Stimulated activated CD4-positive, alpha-beta T cell treated with anti-CD3 and anti-CD28 coated beads, Interleukin-1b, Interleukin-23, amount 100 ng/mL, for 1 hour (primary cell): ENCODE measurements around the gene HIVEP3.

Experiments used
- DNase-seq, 2 donors: peaks; one replicate each; pipeline ENCODE4 v3.0.0-alpha.2; 2020; ENCODE audit warnings: low read depth in 2 of 2

The HIVEP3 gene

DNA sequence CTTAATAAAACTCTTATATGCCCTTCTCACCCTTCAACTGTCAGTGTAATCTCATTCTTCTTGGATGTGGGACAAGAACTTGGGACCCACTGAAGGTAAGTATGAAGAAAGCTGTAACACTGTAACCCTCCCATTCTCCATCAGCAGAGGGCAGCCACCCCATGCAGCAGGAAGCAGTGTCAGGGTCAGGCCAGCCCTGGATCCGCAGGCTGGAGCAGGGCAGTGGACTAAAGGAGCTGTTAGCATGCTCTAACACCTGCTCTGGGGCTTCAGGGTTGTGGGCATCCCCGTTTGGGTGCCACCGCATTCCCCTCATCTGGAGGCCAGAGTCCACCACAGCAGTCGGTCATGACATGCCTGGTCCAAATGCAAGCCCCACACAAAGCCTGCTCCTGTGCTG lies 156.5 kb downstream of the HIVEP3 start:
- no peak for DNase-seq

DNA sequence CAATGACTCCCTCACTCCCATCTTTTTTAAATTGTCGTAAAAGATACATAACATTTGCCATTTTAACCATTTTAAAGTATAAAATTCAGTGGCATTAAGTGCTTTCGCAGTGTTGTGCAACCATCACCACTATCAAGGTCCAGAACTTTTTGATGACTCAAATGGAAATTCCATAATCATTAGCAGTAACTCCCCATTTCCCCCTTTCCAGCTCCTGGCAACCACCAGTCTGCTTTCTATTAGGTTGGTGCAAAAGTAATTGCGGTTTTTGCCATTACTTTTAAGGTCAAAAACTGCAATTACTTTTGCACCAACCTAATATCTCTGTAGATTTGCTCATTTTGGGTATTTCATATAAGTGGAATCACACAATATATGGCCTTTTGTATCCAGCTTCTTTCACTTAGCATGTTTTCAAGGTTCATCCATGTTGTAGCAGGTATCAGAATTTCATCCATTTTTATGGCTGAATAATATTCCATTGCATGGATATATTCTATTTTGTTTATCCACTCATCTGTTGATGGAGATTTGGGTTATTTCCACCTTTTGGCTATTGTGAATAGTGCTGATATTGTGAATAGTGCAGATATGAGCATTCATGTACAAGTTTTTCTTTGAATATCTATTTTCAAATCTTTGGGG lies 159.7 kb downstream of the HIVEP3 start:
- no peak for DNase-seq

DNA sequence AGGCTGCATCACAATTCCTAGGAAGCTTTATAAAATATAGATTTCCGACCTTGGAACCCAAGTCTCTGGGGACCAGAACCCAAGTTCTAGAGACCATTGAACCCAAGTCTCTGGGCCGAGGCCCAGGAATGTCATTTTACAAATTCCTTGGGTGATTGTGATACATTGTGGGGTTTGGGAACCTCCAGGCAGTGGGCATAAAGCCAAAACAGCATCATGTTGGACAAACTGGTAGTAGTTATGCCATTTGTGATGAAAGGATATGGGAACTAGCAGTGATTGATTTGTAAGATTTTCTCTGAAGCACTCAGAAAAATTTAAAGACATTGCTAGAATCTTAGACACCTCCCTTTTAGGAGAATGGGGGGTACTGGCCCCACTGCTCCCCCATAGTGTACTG lies 160.2 kb downstream of the HIVEP3 start:
- DNase-seq: no peak

DNA sequence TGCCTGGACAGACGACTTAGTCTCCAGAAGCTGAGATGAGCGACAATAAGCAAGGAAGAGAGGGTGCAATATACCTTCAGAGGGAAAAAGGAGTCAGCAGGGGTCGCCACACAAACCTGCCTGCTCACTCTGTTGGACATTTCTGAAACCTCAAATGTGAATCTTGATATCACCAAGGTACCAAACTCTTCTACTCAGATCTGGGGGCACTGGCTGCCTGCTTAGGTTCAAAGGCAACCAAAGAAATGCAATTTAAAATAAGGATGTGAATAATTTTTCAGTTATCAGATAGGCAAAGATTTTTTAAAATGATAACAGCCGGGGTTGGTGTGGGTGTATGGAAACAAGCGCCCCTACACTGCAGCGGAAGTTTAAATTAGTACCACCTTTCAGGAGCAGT lies 164.2 kb downstream of the HIVEP3 start:
- no peak for DNase-seq

DNA sequence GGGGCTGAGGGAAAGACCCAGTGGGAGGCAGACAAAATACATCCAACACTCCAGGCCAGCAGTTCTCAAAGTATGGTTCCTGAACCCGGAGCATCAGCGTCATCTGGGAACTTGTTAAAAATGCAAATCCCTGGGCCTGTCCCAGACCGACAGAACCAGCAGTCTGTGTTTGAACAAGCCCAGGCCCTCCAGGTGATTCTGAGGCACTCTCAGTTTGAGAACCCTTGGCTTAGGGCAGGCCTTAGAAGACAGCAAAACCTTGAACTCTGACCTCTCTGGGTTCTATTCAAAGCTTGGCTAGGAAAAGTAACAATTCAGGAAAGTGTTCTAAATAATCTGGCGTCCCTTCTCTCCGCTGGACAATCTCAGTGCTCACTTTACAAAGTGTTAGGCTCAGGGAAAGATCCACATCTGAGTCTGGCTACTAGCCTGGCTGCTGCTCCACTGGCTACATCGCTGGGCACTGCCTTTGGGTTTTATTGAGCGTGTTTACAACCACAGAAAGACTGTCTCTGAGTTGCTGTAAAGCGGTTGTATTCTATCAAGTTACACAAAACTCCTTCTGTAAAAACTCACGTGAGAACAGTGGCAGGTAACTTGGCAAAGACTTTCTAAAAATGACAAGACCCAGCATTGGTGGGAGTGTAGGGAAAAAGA lies 166.1 kb downstream of the HIVEP3 start:
- DNase-seq: no peak

DNA sequence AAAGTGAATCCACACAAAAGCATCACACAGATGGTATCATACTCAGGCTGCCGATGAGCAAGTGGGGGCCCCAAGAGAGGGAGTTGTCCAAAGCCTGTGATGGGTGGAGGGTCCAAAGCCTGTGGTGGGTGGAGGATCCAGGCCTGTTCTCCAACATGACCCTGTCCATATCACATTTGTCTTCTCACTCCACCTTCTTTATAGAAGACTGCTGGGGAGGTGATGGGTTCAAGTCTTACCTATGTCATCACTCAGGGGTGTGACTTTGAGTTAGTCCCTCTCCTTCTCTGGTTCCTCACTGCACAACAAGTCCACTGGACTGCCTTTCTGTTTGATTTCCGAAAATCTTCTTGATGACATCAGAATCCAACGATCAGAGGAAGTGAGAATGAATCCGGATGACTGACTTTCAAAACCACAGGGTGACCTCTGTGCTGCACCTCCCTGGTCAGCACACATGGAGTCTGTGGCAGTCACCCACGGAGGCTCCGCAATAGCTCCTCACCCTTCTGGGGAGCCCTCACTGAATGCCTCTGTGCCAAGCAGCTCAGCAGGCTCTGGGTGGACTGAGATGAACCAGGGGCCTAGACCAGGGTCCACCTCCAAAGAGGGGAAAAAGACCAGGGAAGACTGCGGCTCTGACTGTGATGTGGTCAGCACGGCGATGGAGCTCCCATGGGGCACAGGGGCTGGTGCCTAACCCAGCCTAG lies 166.8 kb downstream of the HIVEP3 start:
- no peak for DNase-seq

DNA sequence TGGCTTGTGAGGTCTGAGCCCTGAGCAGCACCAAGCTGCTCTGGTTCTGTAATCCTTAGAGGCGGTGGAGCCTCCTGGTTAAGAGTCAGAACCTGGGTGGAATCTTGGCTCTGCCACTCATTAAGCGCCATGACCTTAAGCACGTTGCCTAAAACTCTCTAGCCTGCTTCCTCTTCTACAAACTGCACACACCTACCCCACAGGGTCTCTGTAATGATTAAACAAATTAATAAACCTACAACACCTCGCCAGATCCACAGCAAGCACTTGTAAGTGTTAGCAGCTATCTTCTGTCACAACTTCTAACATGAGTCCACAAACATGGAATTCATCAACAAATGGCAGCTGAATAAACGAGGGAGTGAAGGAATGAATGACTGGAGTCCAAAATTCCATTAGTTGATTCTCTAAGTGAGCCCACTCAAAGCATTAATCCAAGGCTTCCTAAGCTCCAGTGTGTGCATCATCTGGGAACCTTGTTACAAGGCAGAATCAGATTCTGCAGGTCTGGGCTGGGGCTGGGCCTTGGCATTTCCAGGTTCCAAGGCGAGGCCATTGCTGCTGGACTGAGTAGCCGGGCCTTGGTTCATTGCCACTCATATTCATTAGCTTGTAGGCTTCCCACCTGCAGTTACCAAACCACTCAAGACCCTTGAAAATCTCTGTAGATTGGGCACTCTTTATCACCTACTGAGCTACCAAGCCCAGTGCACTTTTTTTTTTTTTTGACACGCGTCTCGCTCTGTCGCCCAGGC lies 168.6 kb downstream of the HIVEP3 start:
- DNase-seq: no peak

DNA sequence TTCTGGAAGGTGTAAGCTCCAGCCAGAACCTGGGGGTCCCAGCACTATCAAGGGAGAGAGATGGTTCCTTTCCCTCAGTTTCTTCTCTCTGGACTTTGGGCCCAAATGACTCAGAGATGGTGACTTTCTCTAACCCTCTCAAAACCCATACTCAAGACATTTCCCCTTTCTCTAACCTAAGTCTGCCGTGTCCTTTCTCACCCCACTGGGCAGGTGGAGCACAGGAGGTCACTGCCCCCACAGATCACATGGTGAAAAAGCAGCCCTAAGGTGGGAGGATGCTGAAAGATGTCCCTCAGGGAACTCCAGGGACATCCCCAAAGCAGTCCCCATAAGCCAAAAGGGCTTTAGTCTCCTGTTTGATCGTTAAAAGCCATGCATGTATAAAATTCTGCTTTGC lies 173.7 kb downstream of the HIVEP3 start:
- DNase-seq: no peak

DNA sequence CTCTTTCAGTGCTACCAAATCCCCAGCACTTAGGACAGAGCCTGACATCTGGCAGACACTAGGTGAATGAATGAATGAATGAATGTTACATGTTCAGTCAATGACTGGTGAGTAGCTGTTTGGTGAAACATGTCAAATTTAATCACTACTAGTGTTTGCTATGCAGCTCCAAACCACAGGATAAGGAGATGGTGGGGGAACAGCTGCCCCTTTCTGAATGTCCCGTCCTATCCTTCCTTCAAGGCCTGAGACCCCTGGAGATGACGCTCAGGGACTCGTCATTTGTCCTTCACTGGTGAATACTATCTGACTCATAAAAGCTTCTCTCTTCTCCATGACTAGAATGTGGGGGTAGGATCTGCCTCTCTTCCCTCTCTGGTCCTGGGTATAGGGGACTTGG lies 175.4 kb downstream of the HIVEP3 start:
- DNase-seq: no peak

DNA sequence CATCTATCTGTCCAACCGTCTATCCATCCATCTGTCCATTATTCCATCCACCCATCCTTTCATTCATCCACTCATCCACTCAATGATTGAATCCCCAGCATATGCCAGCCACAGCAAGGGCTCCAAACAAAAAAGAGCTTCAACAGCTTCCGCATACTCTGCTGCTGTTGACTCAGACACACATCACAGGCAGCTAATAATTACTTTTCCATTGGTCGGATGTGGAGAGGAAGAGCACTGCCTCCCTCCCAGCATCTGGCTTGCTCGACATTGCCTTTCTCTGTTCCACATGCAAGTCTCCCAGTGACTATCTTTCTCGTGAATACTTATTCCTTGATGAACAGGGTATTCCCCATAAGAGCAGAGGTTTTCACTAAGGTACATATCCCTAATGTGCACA lies 176.5 kb downstream of the HIVEP3 start:
- no peak for DNase-seq

DNA sequence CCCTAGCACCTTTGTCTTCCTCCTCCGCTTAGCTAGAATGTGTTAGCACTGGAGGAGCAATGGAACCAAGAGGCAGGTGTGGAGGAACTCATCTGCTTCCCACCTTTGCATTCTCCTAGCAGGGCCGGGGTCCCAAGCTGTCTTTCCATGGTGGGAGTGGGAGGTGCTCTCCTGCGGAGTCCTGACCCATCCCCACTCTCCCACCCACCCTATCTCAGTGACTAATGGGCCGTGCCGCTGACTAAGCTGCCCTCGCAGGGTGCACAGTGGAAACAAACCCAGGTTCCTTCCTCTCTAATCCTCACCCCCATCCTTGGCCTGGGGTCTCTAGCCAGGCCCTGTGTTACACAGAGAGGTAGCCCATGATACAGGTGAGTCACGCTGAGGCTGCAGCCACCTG lies 177.5 kb downstream of the HIVEP3 start:
- DNase-seq: peak in 1 of 2 donors; percentile 30

DNA sequence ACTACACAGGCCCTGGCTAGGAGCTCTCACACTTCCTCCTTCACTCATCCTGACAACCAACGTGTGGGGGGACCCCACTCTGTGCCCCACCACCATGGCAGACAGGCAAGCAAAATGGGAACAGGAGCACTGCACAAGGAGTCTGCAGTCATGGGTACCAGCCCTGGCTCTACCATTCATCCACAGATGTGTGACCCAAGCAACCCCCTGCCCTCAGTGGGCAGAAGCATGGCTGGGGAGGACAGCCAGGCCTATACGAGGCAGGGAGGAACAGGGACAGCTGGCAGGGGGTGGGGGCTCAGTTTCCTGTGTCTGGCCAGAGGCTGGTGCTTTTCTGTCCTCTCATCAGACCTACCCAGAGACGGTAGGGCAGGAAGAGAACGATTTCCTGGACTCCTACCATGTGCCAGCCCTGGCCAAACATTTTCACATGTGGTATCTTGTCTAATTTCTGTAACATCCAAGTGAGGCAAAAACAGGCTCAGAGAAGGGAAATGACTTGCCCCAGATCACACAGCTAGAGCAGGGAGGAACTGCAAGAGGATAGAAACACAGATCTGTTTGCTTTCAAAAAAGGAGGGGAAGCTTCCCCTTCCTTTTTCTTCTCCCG lies 178.0 kb downstream of the HIVEP3 start:
- no peak for DNase-seq

DNA sequence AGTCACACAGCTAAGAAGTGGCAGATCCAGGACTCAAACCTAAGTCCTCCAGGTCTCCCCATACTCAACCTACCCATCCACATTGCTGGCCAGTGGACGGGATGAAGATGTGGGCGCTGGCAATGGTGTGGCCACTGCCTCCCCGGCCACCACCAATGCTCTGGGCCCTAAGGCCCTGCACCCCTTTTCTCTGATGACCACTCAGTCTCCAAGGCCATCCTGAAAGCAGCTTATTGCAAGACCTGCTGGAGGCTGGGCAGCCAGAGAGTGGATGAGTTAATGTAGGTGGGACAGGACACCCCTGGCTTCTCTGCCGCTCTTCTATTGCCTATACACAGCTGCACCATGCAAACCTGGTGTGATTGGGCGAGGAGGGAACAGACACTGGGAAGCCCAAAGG lies 178.7 kb downstream of the HIVEP3 start:
- no peak for DNase-seq

DNA sequence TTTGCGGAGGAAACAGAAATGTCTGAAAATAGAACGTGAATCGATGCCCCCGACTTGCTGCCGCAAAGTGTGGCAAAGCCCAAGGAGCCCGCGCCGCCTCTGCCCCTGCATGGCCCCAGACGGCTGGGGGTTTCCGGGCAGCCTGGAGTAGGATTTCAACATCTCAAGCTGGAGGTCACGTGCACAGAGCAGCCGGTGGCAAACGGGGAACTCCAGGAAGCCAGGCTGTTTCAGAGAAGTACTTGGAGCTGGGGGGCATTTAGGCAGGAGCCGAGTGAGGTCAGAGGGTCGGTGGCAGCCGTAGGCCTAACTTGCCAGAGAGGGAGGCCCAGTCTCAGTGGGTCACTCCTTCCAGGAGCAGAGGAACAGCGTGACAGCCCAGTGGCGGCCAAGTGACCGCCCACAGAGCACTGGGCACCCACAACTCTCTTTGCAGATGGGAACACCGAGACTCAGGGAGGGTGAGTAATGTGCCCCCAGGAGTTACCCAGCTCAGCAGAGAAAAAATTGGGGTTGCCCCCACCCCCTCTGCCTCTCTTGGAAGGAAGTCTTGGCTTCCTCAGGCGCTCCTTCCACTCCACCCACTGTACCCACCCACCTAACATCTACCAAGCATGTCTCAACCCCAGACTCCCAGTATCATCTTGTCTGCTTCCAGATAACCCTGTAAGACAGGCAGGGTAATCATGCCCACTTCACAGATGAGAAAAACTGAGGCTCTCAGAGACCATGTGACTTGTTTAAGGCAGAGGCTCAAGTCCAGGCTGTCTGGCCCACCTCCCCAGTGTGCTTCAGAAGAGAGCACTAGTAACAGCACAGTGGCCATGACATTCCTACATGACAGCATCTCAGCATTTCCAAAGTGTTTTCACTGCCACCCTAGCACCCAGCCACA lies 179.4 kb downstream of the HIVEP3 start:
- DNase-seq: peak; percentile 36 to 66

DNA sequence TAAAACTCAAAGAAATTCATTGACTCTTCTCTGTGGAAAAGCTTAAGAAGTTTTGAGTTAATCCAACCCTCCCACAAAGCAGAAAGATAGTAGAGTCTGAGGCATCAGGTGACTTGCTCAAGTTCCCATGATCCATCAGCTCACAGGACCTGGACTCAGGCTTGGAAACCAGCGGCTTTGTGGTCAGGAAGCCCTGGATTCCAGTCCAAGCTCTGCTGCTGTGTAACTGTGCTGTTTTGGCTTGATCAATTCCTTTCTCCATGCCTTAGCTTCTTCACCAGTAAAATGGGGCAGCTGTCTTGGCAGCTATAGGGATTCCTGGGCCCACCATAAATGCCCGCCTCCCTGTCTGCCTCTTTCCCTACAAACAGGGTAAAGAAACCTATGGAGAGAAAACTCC lies 180.2 kb downstream of the HIVEP3 start:
- DNase-seq: no peak

DNA sequence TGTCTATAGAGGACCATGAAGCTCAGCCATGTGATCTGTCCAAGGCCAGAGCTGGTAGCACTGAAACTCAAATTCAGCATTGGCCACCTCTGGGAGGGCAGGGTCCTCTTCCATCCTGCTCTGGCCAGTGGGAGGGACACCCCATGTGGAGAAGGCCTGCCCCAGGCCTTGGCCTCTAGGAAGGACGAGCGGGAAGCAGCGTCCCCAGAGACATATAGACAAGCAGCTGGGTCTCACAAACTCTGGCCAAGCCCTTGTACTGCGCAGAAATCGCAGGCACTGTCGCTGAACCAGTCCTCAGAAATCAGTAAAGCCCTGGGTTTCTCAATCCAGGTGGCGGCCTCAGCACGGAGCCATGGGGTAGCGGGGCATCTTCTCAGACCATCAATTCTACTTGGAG lies 180.7 kb downstream of the HIVEP3 start:
- DNase-seq: no peak

DNA sequence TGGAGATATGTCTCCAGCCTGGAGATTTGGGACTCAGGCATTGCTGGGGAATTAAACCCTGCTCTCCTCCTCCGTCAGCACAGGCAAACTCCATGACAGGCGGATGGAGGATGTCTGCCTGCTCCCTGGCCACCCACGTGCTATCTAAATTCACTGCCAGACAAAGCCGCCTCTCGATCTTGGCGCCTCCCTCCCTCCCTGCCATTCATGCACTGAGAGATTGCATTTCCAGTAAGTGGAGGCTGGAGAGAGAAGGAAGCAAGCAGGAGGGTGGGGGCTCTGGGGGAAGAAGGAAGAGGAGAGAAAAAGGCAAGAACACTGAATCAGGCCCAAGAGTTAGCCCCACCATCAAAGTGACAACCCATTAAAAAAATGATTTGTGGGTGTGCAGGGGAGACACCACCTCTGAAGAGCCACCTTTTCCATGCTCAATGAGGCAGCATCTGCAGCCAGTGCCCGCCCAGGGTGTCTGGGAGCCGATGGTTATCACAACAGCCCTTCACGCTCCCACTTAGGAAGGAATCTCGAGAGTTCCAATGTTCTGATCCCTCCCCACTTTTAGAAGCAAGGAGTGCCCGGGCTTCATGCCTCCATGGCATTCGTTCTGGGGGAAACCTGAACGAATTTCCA lies 183.0 kb downstream of the HIVEP3 start:
- DNase-seq: no peak

DNA sequence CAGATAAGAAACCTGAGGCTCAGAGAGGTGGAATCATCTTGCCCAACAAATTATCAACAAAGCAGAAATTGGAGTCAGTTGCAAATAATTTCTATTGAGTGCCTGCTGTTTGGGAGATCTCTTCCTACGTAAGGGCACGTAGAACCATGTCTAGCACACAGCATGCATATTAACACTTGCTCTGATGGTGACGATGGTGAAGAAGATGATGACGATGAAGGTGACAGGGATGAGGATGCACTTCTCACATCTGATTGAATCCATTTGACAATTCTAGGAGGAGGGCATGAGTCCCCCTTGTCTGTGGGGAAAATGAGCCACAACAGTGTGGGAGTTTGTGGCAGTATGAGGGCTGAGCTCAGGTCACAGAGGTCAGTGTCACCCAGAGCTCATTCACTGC lies 183.6 kb downstream of the HIVEP3 start:
- no peak for DNase-seq

DNA sequence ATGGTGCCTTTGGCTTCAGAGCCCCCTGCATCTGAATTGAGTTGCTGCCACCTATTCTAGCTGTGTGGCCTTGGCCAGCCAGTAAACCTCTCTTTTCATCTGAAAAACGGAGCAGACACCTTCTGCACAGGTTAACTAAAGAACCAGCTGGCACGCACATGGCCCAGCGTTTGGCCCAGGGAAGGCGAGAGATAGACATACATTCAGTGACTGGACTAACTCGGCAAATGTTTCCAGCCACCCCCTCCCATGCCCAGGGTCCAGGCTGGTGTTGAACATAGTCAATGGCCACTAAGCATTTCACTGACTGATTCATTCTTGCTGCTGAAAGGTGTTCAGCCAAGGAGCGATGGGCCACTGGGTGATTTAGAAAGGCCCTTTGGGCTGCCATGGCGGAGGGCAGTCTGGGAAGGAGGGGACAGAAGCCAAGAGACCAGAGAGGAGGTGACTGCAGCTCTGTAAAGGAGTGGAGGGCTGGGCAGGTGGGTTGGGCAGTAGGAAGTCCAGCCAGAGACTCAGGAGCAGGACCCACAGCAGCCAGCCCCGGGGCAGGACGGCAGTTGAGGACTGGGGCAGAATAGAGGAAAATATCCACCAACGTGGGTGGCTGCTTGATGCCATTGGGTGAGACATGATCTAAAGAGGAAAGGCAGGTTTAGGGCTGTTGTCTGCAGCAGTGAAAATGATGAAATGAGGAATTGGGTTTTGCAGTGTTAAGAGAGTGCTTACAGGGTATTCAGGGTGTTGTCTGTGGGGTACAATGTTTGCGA lies 184.3 kb downstream of the HIVEP3 start:
- DNase-seq: no peak

DNA sequence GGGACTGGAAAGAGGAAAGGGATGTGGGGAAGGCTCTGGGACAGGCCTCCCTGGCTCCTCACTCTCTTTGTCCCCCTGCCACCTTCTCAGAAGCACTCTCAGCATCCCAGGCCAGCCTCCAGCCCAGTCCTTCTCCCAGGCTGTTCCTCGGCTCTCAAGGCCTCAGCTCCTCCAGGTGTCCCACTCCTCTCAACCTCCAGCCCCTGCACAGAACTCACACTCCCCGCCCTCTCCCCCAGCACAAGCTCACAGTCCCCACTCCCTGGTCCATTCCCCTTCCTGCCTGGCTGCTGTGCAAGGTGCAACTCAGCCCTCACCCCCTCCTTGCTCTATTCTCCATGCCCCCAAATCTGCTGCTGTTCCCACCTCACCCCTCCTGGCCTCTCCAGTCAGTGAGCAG lies 185.0 kb downstream of the HIVEP3 start:
- no peak for DNase-seq
